GM21390 (cell line): ENCODE measurements around the gene PLPPR1.
"Not testable (repeated sequence)": the region's sequence is repeated elsewhere in the genome, so short reads cannot be mapped to it uniquely, and the experiment has no call there.

Experiments used
- ATAC-seq: cut with Tn5 transposase; IDR thresholded peaks from one replicate; pipeline ENCODE4 v1.9.1; 2021; ENCODE audit not compliant: unreplicated experiment

Gene PLPPR1

DNA sequence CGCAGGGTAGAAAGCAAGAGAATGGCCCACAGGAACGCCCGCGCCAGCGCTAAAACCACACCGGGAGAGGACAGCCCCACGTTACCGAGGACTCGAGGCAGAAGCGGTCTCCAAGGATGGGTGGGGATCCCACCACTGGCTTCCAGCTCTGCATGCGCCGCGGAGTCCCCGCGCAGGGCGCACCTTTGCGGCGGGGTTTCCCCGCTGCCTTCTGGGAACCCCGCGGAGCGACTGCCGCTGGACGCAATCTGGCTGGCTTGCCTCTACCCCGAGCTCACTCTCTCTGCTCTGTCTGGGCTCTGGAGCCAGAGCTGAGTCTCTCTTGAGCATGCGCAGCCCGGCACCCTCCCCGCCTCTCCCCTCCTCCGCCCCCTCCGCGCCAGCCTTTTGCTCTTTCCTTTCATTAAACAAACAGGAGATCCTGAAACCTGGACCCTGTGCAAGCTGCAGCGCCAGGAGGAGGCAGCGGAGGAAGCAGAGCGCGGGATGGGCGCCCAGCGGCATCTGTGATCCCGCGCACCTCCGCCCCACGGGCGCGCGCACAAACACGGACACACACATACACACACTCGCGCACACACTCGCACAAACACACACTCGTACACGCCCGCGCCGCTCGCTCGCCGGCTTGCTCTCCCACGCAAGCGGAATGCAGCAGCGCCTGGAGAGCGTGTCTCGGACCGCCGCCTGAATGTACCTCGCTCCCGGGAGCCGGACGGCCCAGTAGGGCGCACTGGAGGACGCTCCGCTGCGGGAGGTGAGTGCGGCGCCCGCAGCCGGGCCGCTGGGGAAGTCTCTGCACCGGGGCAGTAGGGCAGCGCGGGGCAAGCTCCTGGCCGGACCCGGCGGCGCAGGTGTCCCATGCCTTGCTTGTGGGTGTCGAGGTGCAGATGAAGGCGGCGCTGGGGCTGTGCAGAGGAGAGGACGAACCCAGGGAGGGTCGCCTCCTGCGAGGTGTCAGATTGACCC, at the start of gene PLPPR1:
TSS of gene PLPPR1 (plus strand) at position 382 of the 969 bp plus-strand sequence.
- no peak for ATAC-seq

DNA sequence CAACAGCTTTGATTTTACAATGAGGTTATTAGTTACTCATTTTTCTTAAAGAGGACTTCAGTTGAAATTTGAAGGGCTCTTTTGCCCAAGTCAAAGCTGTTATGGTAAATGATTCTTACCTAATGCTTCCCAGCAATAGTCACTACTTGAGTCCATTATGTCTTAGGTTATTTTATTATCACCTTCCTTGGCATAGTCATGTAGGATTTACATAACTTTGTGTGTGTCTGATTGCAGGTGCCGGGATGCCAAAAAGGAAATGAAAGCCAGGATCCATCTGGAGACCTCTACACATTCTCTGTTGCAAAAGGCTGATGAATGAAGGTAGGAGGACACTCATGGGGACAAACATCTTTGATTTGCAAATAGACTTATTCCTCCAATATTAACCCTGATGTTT, 38.8 kb upstream of the PLPPR1 start:
- ATAC-seq: no peak

DNA sequence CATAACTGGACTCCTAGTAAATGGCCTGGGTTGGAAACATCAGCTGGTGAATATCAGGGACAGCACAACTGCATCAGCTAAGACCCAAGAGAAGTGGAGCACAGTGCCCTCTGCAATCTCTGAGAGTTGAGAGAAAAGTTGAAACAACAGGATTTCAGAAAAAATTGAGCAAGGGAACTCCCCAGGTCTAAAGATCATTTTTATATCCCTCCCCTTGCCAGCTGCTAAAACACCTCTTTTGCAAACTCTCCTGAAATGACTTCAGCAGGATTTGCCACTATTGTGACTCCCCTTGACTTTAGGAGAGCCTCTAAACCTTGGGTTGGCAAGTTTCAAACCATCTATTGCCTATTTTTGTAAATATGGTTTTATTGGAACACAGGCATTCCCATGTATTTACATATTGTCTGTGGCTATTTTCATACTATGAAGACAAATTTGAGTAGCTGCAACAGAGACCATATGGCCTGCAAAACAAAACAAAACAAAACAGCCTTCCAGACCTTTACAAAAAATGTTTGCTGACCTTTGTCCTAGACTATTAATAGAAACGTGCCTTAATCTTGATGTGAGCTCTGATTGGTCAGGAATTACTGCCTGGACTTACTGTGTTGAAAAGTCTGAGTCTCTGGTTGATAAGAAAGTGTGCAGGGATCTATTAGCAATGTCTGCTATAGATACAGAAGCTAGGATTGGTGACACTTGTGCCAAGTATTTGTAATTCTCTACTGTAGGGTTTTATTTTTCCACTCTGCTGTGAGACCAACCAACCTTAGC, 37.7 kb upstream of the PLPPR1 start:
- ATAC-seq: no peak

DNA sequence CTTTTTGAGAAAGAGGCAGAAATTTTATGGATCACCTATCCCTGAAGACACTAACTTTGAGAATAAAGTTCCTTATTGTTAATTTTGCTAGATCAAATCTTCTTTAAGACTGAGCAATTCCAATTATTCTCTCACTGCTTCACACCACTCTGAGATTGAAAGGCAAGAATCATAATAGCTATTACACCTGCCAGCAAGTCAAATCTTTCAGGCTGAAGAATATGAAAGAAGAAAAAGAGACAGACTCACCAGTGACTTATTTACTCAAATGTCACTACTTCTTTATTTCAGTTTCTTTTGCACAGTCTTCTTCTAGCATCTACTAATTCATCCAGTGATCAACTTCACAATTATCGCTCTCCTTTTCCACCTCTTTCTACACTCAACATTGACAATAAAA, 35.9 kb upstream of the PLPPR1 start:
- ATAC-seq: no peak

DNA sequence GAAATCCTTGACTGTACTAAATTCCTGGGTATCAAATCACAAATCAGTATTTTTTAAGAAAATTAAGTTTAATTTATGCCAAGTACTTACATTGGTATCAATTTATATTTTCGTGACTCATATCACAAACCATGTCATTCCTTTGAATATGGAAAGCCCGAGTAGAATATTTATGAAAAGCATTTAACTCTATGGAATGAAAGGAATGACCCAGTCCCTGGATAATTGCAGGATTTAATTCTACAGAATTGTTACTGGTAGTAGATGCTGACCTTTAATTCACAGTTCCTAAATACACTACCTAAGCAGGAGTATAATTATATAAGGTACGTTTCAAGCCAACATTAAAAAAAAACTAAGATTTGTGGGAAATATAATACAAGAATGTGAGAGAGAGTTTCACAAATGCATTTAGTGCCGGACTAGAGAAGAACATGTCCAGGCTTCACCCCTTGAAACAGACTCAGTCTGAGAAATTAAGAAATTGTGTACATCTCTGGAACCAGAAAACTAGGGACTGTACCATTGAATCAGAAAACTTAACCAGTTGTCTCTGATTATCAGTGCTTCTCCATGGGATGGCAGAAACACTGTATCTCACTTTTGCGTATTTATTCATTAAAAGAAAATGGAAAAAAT, 28.5 kb upstream of the PLPPR1 start:
- no peak for ATAC-seq

DNA sequence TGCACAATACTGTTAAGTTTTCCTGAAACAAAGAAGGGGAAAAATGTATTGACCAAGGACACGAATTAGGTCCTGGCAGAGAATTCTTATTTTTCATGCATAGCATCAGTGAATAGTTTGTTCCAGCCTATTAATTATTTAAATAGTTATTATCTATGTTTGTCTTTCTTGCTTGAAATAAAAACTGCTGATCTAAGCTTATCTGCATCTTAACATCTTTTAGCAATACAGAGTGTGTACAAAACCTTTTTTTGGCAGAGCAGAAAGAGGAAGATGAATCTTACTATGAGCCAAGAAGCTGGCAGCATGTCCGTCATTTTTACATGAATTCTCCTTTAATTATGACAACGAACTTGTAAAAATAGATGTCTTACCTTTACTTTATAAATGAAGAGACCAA, 23.3 kb upstream of the PLPPR1 start:
- no peak for ATAC-seq

DNA sequence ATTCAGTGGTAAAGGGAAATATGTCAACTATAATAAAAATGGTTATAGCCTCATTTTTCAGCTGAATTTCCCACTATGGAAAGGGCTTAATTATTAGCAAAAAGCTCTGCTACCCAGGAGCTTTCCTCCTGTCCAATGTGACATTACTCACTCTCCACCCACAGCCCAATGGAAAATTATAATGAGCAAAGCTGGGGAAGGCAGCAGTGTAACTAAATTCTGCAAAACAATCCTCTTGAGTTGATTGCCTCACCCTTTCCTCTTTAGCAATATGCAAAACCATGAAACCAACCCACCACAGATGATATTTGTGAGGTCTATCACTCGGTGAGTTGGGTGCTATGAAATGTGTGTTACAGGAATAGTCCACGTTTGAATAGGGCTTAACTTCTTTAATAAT, 14.0 kb upstream of the PLPPR1 start:
- no peak for ATAC-seq

DNA sequence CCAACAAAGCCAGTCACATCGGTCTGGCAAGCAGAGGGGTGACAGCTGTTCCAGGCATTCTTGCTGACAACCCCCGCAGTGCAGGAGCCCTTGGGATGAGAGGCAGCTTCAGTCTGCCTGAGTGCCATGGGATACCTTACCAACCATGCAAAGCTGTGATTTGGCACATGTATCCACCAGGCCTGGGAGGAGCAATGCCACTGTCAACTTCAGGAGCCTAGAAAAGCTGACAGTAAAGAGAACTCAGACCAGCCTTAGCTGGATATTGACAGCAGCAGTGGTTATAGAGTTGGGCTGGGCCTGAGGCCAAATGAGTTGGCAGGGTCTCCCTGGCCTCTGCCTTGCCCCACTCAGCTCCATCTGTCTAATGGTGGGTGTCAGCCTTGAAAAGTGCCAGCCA, 10.1 kb upstream of the PLPPR1 start:
- ATAC-seq: no peak

DNA sequence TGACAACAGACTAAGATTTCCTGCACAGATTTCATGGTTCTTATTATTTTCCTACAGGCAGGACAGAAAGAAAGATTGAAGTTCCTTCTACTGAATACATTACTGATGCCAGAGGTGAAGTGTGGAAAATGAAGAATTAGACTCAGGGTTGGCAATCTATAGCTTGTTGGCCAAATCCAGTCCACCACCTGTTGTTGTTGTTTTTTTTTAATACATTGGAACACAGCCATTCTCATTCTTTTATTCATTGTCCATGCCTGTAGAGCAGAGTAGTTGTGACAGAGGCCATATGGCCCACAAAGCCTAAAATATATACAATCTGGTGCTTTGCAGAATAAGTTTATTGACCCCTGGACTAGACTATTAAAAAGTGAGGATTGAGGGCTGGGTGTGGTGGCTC, 5.8 kb upstream of the PLPPR1 start:
- no peak for ATAC-seq

DNA sequence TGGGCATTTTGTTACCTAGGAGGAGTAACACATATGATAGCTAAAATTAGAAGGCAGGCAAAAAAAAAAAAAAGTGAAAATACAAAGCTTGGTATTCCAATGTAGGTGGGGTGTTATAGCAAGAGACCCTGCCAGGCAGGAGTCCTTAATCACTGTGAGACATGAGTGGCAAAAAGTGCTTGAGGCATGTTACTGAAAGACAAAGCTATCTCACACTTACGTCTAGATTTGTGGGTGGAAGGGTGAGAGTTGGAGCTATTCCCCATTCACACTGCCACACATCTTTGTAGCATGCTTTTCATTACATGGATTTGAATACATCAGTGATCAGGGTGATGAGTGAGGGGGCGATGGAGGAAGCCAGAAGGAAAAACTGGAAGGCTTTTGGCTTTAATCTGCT, 2.6 kb upstream of the PLPPR1 start:
- ATAC-seq: no peak

DNA sequence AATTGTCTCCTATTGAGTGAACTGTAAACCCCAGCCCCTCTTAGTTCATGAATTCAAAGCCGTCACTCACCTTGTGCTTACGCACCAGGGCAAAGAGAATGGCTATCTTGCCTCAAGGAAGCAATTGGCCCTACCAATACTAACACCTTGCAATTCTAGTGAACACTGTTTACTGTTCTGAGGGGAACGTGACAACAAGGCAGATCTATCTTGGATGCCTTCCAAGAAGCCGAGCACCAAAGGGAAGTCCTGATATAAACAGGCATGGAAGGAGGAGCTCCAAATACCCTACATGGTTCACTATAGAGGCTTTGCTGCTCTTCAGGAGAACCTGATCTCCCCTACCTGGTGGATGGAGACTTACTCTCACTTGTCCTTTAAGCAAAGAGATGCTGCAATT, 1.7 kb upstream of the PLPPR1 start:
- ATAC-seq: no peak

DNA sequence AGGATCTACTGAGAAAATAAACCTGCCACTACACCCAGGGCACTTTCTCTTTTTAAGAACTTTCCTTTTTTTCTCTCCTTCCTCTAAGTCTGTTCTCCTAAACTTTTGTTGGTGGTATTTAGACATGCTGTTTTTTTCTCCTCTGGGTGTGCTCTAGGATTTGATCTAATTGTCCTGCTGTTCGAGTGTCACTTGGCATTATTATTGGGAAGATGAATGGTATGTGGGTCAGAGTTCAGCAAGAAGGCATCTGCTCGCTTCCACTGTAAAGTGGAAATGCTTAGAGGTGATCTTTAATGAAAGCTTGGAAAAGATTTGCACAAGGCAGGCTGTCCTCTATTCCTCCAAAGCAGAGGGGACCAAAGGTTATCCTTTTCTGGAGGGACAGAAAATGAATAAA, 1.3 kb upstream of the PLPPR1 start:
- ATAC-seq: no peak

DNA sequence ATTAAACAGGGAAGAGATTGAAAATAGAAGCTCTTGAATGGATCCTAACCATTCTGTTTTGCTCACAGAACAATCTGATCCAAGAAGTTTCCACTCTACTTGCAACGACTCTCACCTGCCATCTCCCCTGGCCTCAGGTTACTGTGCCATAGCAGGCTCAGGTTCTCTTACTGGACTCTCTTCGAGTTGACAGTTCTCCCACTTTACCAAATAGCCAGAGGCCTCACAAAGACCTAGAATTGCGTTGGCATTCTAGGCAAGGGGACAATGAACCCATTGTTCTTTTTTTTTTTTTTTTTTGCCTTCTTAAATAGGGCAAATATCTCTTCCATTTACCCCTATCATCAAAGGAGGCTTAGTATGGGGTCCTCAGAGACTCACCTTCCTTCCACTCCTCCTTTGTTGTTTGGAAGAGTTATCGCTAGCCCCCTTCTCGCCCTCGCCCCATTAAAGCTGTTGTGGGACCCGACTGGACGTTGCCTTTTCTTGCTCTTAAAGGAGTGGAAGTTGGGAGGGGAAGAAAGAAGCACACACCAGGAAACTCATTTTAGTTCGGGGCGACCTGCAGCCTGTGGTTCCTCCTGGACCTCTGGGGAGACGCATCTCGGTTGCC, 688 bp upstream of the PLPPR1 start:
- ATAC-seq: no peak

DNA sequence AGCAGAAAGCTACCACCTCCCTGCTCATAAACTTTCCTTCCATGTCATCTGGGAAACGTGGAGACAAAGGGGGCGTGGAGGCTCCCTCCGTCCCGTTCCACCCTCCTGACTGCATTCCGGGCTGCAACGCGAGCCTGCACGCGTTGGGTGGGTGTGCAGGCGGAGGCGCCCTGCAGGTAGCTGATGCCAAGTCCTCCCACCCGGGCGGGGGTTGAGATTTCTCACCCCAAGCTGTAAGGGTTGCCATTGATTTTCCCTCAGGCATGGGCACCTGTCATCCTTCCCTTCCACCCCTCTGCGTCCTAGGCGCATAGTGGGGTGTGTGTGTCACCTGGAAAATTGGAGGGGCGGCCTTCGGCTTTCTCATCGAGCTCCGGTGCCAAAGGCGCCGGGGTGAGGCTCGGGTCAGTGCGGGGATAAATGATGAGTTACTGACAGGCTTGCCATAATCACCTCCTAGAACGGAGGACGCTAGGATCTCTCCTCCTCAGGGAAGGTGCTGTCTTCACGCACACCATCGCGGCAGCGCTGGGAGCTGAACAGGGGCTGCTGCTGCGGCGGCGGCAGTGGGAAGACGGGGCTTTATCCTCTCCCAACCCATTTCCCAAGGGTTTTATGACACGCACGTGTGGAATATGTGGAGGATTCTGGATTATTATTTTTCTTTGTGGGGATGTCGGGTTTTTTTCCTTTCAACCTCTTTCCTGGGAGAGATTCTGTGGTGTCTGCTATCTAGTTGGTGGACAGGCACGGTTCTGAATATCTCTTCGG, 973 bp downstream of the PLPPR1 start:
- no peak for ATAC-seq

DNA sequence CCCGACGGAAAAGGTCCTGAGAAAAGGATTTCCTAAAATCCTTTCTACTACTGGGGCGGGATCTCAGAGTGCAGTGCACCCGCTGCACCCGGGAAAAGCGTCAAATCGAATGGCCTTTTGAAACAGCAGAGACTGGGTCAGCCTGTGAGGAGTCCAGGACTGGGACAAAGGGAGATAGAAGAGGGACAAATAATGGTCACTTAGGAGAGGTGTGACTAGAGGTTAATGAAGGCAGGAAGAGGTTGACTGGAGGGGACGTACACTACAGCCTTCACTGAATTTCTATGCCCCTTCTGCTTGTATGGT, 1.5 kb downstream of the PLPPR1 start:
- no peak for ATAC-seq

DNA sequence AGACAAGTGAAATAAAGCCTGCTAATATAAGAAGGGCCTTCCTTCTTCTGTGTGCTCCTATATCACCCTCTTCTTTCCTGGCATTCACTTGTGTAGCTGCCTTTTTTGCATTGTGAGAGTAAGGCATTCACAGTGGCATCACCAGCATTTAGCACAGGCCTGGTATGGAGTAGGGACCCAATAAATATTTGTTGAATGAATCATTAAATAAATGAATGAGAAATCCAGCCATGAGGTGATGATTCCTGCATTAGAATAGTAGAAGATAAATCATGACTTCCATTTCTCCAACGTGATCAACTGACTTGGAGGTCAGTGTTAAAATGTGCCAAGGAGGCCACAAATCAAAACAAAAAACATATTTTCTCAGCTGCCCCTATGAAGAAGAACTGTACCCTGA, 3.9 kb downstream of the PLPPR1 start:
- no peak for ATAC-seq

DNA sequence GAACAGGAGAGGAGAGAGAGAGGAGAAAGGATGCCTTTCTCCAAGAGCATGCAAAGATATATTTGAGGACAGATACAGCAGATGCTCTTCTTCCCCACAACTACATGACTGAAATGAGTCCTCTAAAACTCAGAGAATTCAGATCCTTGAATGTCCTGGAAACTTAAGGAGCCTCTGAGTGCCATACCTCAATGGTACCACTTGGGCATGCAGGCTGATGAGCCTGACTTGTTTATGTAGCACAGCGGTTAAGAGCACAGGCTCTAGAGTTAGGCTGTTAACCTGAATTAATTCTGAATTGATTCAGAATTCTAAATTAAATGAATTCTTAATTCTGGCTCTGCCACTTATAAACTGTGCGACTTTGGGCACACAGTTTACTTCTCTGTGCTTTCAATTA, 5.7 kb downstream of the PLPPR1 start:
- ATAC-seq: no peak

DNA sequence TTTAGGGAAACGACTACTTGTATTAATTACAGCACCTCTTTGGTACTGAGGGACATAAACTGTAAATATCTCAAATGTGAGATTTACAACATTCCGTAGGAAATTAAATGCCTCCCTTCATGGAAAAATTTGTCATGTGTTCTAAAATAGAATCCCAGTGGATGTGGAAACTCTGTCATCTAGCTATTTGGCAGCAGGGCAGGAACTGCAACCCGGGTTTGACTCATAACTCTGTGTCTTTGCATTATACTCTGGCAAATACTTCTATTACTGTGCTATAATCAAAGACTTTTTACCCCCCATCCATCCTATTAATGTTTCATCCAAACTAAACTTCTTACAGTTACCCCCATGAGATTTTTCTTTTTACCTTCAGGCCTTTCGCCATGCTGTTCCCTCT, 6.6 kb downstream of the PLPPR1 start:
- no peak for ATAC-seq

DNA sequence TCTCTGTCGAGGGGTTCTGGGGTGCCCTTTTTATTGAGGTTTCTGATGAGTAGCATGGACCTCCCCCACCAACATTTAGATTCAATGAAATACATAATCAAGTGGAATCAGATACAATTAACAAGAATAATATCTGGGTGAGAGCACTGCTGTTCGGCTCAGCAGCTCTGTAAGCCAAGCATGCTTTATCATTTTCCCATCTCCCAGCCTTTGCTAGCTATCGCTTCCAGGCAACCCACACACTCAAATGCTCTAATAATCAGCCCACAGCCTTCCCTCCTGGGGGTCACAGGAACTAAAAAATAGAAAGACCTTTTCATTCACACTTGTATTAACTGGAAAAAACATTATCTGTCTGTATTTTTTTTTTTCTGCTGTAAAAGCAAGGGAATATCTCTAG, 8.9 kb downstream of the PLPPR1 start:
- no peak for ATAC-seq

DNA sequence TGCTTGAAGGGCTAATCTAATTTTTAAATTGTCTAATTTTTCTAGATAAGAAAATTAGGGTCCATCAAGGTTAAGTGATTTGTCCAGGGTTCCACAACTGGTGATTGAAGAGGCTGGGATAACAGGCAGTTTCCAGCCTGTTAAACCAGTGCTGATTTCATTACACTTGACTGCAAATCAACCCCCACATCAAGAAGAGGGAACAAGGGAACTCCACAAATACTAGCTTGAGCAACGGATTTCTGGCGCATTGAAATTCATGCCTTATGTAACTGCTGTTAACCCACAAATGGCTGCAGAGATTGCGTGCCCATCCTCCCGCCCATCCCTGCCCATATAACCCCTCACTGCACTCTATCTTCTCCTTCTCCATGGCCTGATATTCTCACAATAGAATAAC, 10.0 kb downstream of the PLPPR1 start:
- no peak for ATAC-seq

DNA sequence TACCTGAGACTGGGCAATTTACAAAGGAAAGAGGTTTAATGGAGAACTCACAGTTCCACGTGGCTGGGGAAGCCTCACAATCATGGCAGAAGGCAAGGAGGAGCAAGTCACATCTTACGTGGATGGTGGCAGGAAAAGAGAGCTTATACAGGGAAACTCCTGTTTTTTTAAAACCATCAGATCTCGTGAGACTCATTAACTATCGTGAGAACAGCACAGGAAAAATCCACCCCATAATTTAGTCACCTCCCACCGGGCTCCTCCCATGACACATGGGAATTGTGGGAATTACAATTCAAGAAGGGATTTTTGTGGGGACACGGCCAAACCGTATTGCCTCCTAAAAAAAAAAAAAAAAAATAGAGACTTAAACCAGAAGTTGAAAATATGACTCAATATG, 11.1 kb downstream of the PLPPR1 start:
- ATAC-seq: not testable (repeated sequence)
